Measurements from ENCODE around the gene GALE. TPM values are rescaled to one million over a fixed set of nuclear protein-coding genes. Genes with fewer than 3 reads are reported as not detected.

Gene GALE
- total and polyA plus RNA-seq, 2 donors (not counting 1 experiment from before 2014, with no cell fraction given), result 9.4 to 12.1 TPM

DNA sequence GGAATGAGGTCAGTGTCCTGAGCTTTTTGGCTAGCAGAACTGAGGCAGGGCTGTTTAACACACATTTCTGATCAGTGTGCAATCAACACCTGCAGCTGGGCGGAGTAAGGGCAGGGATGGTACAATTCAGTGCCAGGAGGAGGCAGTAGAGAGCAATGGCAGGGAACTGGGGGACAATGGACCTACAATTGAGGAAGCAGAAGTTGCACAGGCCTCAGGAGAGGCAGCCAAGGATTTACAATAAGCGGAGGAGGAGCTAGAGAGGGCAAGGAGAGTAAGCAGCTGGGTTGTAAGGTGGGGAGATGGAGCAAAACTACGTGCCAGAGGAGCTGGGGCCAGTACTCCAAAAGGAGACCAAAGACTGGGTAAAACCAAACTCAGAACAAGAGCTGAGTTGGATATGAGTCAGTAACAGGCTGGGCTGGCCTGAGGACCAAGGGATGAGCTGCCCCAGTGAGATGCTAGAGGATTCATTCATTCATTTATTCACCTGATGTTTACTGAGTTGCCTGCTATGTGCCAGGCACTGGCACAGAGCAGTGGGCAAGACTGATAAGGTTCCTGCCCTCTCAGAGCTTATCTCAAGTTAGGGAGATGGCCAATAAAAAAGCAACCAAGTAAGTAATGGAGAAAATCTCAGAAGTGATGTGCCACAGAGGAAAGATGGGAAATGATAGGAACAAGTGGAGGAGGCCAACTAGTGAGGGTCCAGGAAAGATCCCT is 10.4 kb upstream of the GALE start:
- H3K4me2 ChIP-seq (replicated peaks; ENCODE audit: low read depth, low read length, poor library complexity, severe bottlenecking), result peak overlapping the region; percentile 43
- peak; percentile 84 for ATAC-seq (ENCODE audit: low read depth)
- 15% methylated on average over 2 of the region's 3 CpGs for WGBS (ENCODE audit: insufficient coverage)
- H3K4me1 ChIP-seq (ENCODE audit: control insufficient read depth in 2 of 2, insufficient read depth in 2 of 2, low read length in 2 of 2), result peaks cover 18 to 21% of the 10 kb centered on the region in 2 donors
- peak overlapping the region; percentile 16 to 35 for H3K27ac ChIP-seq (ENCODE audit: low read length in 2 of 2)
- H4K20me1 ChIP-seq (ENCODE audit: control insufficient read depth, insufficient read depth, low read length, poor library complexity, severe bottlenecking), result no peaks in the 10 kb centered on the region
- ChIA-PET POLR2A (interaction anchor here (0.6 to 1.9 kb wide), 9 partner anchors 14 to 106 kb away, joined by 3 to 9 read pairs (median 4); partner anchors contain the start of genes FUCA1 and HMGCL), CTCF (interaction anchor here (0.7 to 6.8 kb wide), 51 partner anchors 9 to 607 kb away, joined by 3 to 199 read pairs (median 6); partner anchors contain the start of genes CNR2, FUCA1, GALE and HMGCL)
- no peaks in the 10 kb centered on the region for H3K27me3 Mint-ChIP-seq
- H3K9ac ChIP-seq (ENCODE audit: low read length), result no peak overlapping the region
- peak; percentile 88 for DNase-seq
- no peak for TF ChIP-seq EZH2 (IDR thresholded peaks at IDR 0.05; ENCODE audit: borderline replicate concordance, insufficient read depth, low read depth, low read length, poor library complexity, severe bottlenecking)
- TF ChIP-seq, protein P1, sequence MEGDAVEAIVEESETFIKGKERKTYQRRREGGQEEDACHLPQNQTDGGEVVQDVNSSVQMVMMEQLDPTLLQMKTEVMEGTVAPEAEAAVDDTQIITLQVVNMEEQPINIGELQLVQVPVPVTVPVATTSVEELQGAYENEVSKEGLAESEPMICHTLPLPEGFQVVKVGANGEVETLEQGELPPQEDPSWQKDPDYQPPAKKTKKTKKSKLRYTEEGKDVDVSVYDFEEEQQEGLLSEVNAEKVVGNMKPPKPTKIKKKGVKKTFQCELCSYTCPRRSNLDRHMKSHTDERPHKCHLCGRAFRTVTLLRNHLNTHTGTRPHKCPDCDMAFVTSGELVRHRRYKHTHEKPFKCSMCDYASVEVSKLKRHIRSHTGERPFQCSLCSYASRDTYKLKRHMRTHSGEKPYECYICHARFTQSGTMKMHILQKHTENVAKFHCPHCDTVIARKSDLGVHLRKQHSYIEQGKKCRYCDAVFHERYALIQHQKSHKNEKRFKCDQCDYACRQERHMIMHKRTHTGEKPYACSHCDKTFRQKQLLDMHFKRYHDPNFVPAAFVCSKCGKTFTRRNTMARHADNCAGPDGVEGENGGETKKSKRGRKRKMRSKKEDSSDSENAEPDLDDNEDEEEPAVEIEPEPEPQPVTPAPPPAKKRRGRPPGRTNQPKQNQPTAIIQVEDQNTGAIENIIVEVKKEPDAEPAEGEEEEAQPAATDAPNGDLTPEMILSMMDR (IDR thresholded peaks at IDR 0.05), result peak; percentile 83
- no peaks in the 10 kb centered on the region for H3K9me3 ChIP-seq (ENCODE audit: control extremely low read depth in 1 of 3, control insufficient read depth in 2 of 3, insufficient read depth in 1 of 3, low read length in 2 of 3)
- no peaks in the 10 kb centered on the region for H3K27me3 ChIP-seq (replicated peaks in 1 of 4; ENCODE audit: control extremely low read depth in 1 of 4, control insufficient read depth in 3 of 4, insufficient read depth in 4 of 4, low read length in 3 of 4)
- H3K79me2 ChIP-seq (ENCODE audit: control insufficient read depth, insufficient read depth, low read length), result no peaks in the 10 kb centered on the region
- H3K9me3 Mint-ChIP-seq (ENCODE audit: insufficient read depth), result no peaks in the 10 kb centered on the region
- no peak overlapping the region for H3K4me3 ChIP-seq (ENCODE audit: control extremely low read depth in 1 of 5, extremely low read depth in 1 of 5, insufficient read depth in 1 of 5, low read depth in 2 of 5, low read length in 4 of 5)
- peaks cover 26% of the 10 kb centered on the region for H3K4me1 Mint-ChIP-seq
- H2AFZ ChIP-seq (ENCODE audit: insufficient read depth, low read depth, low read length, poor library complexity, severe bottlenecking), result peak overlapping the region; percentile 35
- peaks cover 4 to 39% of the 10 kb centered on the region in 2 experiments for H3K36me3 ChIP-seq (replicated peaks in 1 of 2; ENCODE audit: control extremely low read depth in 1 of 2, control insufficient read depth in 1 of 2, extremely low read depth in 1 of 2, insufficient read depth in 2 of 2, low read length in 1 of 2)
- intact Hi-C loops (cut with micrococcal nuclease), result loop anchor here (1.0 to 5.0 kb wide), 3 partner anchors 28 to 43 kb away; partner anchors contain the start of gene PITHD1
- peak overlapping the region; percentile 56 for H3K27ac Mint-ChIP-seq
- H3K4me3 Mint-ChIP-seq, result no peak overlapping the region
